CD14-positive monocyte (primary cell): Measurements from ENCODE around the gene TARS1. TPM values are rescaled to one million over a fixed set of nuclear protein-coding genes. Genes with fewer than 3 reads are reported as not detected.

Source experiments
- DNase-seq, 3 donors: peaks; one replicate each; pipeline ENCODE4 v3.0.0-alpha.2; 2011 to 2022
- H2AFZ ChIP-seq: 2 replicates; pipeline ENCODE4 v1.6.0; 2012; ENCODE audit warnings: mild to moderate bottlenecking, low read depth, low read length, inconsistent platforms; ENCODE audit not compliant: insufficient read depth, poor library complexity, severe bottlenecking
- H3K27ac ChIP-seq, 2 donors: 1 replicate in 1 of 2; 2 replicates in 1 of 2; pipeline ENCODE4 v1.5.1; 2012 to 2013; ENCODE audit warnings: low read length in 2 of 2, control low read depth in 1 of 2, inconsistent platforms in 1 of 2, low read depth in 1 of 2, mild to moderate bottlenecking in 1 of 2
- H3K27me3 ChIP-seq, 2 donors: one replicate each; pipeline versions ENCODE4 v1.6.0 to v1.6.1; 2011 to 2013; ENCODE audit warnings: low read length in 2 of 2; ENCODE audit not compliant: control insufficient read depth in 2 of 2, insufficient read depth in 2 of 2
- H3K36me3 ChIP-seq, 2 donors: replicated peaks in 1 of 2; 1 replicate in 1 of 2; 2 replicates in 1 of 2; pipeline versions ENCODE4 v1.5.1 to v1.6.1; 2012 to 2013; ENCODE audit warnings: low read length in 2 of 2, control low read depth in 1 of 2, inconsistent platforms in 1 of 2, mild to moderate bottlenecking in 1 of 2; ENCODE audit not compliant: insufficient read depth in 2 of 2, control insufficient read depth in 1 of 2
- H3K4me1 ChIP-seq, 2 donors: 1 replicate in 1 of 2; 2 replicates in 1 of 2; pipeline versions ENCODE4 v1.5.1 to v1.6.1; 2012 to 2013; ENCODE audit warnings: low read length in 2 of 2, control low read depth in 1 of 2, inconsistent platforms in 1 of 2, mild to moderate bottlenecking in 1 of 2, moderate library complexity in 1 of 2; ENCODE audit not compliant: insufficient read depth in 2 of 2, control insufficient read depth in 1 of 2
- H3K4me2 ChIP-seq: replicated peaks from 2 replicates; pipeline ENCODE3; 2012; ENCODE audit warnings: low read length, moderate library complexity, mild to moderate bottlenecking; ENCODE audit not compliant: poor library complexity, severe bottlenecking; ENCODE audit errors: extremely low read depth
- H3K4me3 ChIP-seq, 3 experiments: fragments of 200-600 bp in 1 of 3; sonication (generic) in 1 of 3; replicated peaks in 1 of 3; 1 replicate in 2 of 3; 2 replicates in 1 of 3; pipeline ENCODE4 v1.5.1; 2011 to 2013; ENCODE audit warnings: low read length in 3 of 3, mild to moderate bottlenecking in 3 of 3, control low read depth in 2 of 3, low read depth in 2 of 3, inconsistent platforms in 1 of 3, moderate library complexity in 1 of 3
- H3K79me2 ChIP-seq: 2 replicates; pipeline ENCODE4 v1.6.0; 2012; ENCODE audit warnings: mild to moderate bottlenecking, control low read depth, inconsistent platforms, low read length, moderate library complexity; ENCODE audit not compliant: insufficient read depth
- H3K9ac ChIP-seq: 2 replicates; pipeline ENCODE4 v1.6.0; 2017; ENCODE audit warnings: low read length, mild to moderate bottlenecking; ENCODE audit not compliant: insufficient read depth, poor library complexity, severe bottlenecking
- H3K9me3 ChIP-seq, 2 donors: replicated peaks in 1 of 2; 1 replicate in 1 of 2; 2 replicates in 1 of 2; pipeline versions ENCODE4 v1.5.1 to v1.6.1; 2012 to 2013; ENCODE audit warnings: low read length in 2 of 2, control low read depth in 1 of 2; ENCODE audit not compliant: control insufficient read depth in 1 of 2, insufficient read depth in 1 of 2
- H4K20me1 ChIP-seq: 2 replicates; pipeline ENCODE4 v1.6.0; 2012; ENCODE audit warnings: mild to moderate bottlenecking, low read length, control low read depth, moderate library complexity; ENCODE audit not compliant: insufficient read depth
- H3K27ac Mint-ChIP-seq, 7 donors: one replicate each; pipeline ENCODE4 v1.8.0; 2020; ENCODE audit warnings: mild to moderate bottlenecking in 7 of 7, mixed read lengths in 7 of 7, moderate library complexity in 6 of 7, inconsistent platforms in 2 of 7
- H3K27me3 Mint-ChIP-seq, 3 donors: one replicate each; pipeline ENCODE4 v1.8.0; 2021 to 2022; ENCODE audit warnings: low read depth in 3 of 3, mild to moderate bottlenecking in 3 of 3, mixed read lengths in 3 of 3, moderate library complexity in 3 of 3, inconsistent platforms in 1 of 3
- H3K36me3 Mint-ChIP-seq, 2 donors: one replicate each; pipeline ENCODE4 v1.8.0; 2020; ENCODE audit warnings: mixed read lengths in 2 of 2, inconsistent platforms in 1 of 2, mild to moderate bottlenecking in 1 of 2
- H3K4me1 Mint-ChIP-seq: one replicate; pipeline ENCODE4 v1.8.0; 2020; ENCODE audit warnings: mild to moderate bottlenecking, mixed read lengths
- H3K4me3 Mint-ChIP-seq, 2 donors: one replicate each; pipeline ENCODE4 v1.8.0; 2020; ENCODE audit warnings: mild to moderate bottlenecking in 2 of 2, mixed read lengths in 2 of 2, moderate library complexity in 1 of 2
- H3K9me3 Mint-ChIP-seq, 7 donors: one replicate each; pipeline ENCODE4 v1.8.0; 2020 to 2022; ENCODE audit warnings: mixed read lengths in 7 of 7, mild to moderate bottlenecking in 6 of 7, moderate library complexity in 6 of 7, inconsistent platforms in 2 of 7
- CTCF ChIP-seq: fragments of 200-600 bp; IDR thresholded peaks from one replicate; pipeline ENCODE4 v1.8.0; 2022; ENCODE audit warnings: antibody characterized with exemption, mild to moderate bottlenecking
- WGBS: methylation state at CpG from one replicate; pipeline ENCODE4 v1.1.5; 2013; ENCODE audit warnings: missing lambda C conversion rate; ENCODE audit not compliant: insufficient coverage; 5-methylcytosine and 5-hydroxymethylcytosine counted together
- intact Hi-C, 2 donors: fragments of 100-400 bp; cut with micrococcal nuclease; formaldehyde crosslinking; loops; one replicate each; pipeline versions ENCODE4 v1.15.0 to v1.15.1; 2023
- polyA plus RNA-seq, 3 donors: library from polyadenylated mRNA; depleted of rRNA in 1 of 3; unstranded in 2 of 3; stranded (reverse) in 1 of 3; fragments of 300-500 nt in 2 of 3; fragments of >200 nt in 1 of 3; fragmentation: Illumina TruSeq in 2 of 3; gene quantifications; 1 replicate in 2 of 3; 2 replicates in 1 of 3; pipeline ENCODE4 v1.2.3, GENCODE V29; 2012 to 2021

Gene TARS1
- polyA plus RNA-seq, 3 donors, result 10.6 to 47.8 (median 39.8) TPM

- Histone ChIP-seq H3K9ac (no peak overlapping the region), H2AFZ (no peak overlapping the region), H3K79me2 (no peaks in the 10 kb centered on the region), H3K27ac (no peak overlapping the region), H3K4me3 (no peak overlapping the region), H4K20me1 (no peaks in the 10 kb centered on the region), H3K36me3 (no peaks in the 10 kb centered on the region), H3K27me3 (no peaks in the 10 kb centered on the region), H3K4me2 (no peak overlapping the region), H3K9me3 (no peaks in the 10 kb centered on the region), H3K4me1 (no peaks in the 10 kb centered on the region)
- H3K27ac Mint-ChIP-seq, result no peak overlapping the region
- H3K9me3 Mint-ChIP-seq, result no peaks in the 10 kb centered on the region
- H3K36me3 Mint-ChIP-seq, result no peaks in the 10 kb centered on the region
- no peaks in the 10 kb centered on the region for H3K4me1 Mint-ChIP-seq
- peaks cover 0 to 2% (median 0%) of the 10 kb centered on the region in 3 donors for H3K27me3 Mint-ChIP-seq
- DNase-seq, result no peak
- no peak overlapping the region for H3K4me3 Mint-ChIP-seq
- intact Hi-C loops, result no loop called here
- TF ChIP-seq CTCF, result no peak
These were observed 23.1 kb upstream of the TARS1 start for GRCh38 chr5:33417632-33418031.

- no peaks in the 10 kb centered on the region for H3K79me2 ChIP-seq
- no peak overlapping the region for H2AFZ ChIP-seq
- H3K36me3 ChIP-seq, result no peaks in the 10 kb centered on the region
- H3K4me3 Mint-ChIP-seq, result no peak overlapping the region
- no peak overlapping the region for H3K9ac ChIP-seq
- H3K4me3 ChIP-seq, result no peak overlapping the region
- no peaks in the 10 kb centered on the region for H3K9me3 ChIP-seq
- no peak overlapping the region for H3K4me2 ChIP-seq
- no peaks in the 10 kb centered on the region for H3K4me1 Mint-ChIP-seq
- no peak for TF ChIP-seq CTCF
- H3K27ac ChIP-seq, result no peak overlapping the region
- DNase-seq, result no peak
- no peaks in the 10 kb centered on the region for H3K36me3 Mint-ChIP-seq
- H4K20me1 ChIP-seq, result no peaks in the 10 kb centered on the region
- H3K4me1 ChIP-seq, result no peaks in the 10 kb centered on the region
- H3K27me3 ChIP-seq, result no peaks in the 10 kb centered on the region
- intact Hi-C loops, result no loop called here
- peaks cover 0 to 2% (median 0%) of the 10 kb centered on the region in 3 donors for H3K27me3 Mint-ChIP-seq
- WGBS, result no CpG with 5 or more reads among the region's 5 CpGs
- H3K9me3 Mint-ChIP-seq, result no peaks in the 10 kb centered on the region
- no peak overlapping the region for H3K27ac Mint-ChIP-seq
These were observed 19.8 kb upstream of the TARS1 start for GRCh38 chr5:33420946-33421345.
